Subcutaneous adipose tissue (tissue), 4 donors: ENCODE results near the gene ARHGAP8. TPM values are rescaled to one million over a fixed set of nuclear protein-coding genes. Genes with fewer than 3 reads are reported as not detected.

Source experiments
- CTCF ChIP-seq: fragments of 450-650 bp; IDR thresholded peaks from one replicate; pipeline ENCODE4 v1.5.1; 2016; ENCODE audit warnings: low read depth, mild to moderate bottlenecking, control low read depth, antibody characterized with exemption, moderate library complexity
- total RNA-seq, 4 donors: library from RNA; depleted of rRNA; stranded (reverse); fragments of >200 nt; gene quantifications; one replicate each; pipeline ENCODE4 v1.1.0, GENCODE V29; 2016

ARHGAP8 gene
- total RNA-seq, 4 donors from 2014 or later = 1.3 to 13.4 (median 2.4) TPM

GRCh38 chr22:44727148-44727547, 25.2 kb upstream of the ARHGAP8 start:
- no peak for TF ChIP-seq CTCF

- TF ChIP-seq CTCF = no peak
Observed at GRCh38 chr22:44727709-44728108, 24.7 kb upstream of the ARHGAP8 start.

GRCh38 chr22:44728761-44729324, 23.5 kb upstream of the ARHGAP8 start:
- no peak for TF ChIP-seq CTCF

GRCh38 chr22:44729391-44730021, 22.9 kb upstream of the ARHGAP8 start:
- no peak for TF ChIP-seq CTCF

- no peak for TF ChIP-seq CTCF
Observed at GRCh38 chr22:44730022-44730393, 22.4 kb upstream of the ARHGAP8 start.

GRCh38 chr22:44730490-44731356, 21.7 kb upstream of the ARHGAP8 start:
- no peak for TF ChIP-seq CTCF

GRCh38 chr22:44731357-44731970, 20.9 kb upstream of the ARHGAP8 start:
- TF ChIP-seq CTCF = no peak
